HS-5 (cell line): ENCODE data around the gene TNS1.

ENCODE experiments used
- DNase-seq: peaks from one replicate; pipeline ENCODE4 v3.0.0-alpha.2; 2012; ENCODE audit warnings: low read depth

TNS1 gene

GRCh38 chr2:217897816-217898806 lies 104.7 kb downstream of the TNS1 start:
- no peak for DNase-seq

DNA sequence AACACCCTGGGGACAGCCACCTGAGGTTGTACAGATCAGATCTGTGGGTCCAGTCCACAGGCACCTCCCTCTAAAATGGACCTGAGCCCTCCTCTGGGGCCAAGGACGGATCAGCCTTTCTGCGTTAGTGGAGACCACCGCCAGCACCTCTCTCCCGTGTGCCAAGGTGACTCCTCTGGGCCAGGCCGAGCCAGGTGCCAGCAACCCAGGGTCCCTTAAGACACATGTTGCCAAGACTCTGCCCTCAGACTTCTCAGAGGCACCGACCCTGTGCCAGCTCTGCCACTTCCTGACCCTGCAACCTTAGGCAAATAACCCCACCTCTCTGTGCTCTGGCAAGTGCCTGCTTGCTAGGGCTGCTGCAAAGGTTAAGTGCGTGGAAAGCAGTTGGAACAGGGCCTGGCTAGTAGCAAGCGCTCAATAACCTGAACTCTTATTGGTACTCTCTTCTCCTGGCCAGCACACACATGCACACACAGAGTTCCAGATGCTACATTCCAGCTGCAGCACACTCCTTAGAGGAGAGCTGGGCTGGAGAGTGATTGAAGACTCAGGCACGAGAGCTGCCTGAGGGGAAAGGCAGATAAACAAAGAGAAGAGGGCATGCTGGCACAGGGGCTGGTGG lies 105.6 kb downstream of the TNS1 start:
- no peak for DNase-seq

GRCh38 chr2:217895070-217895635 lies 107.6 kb downstream of the TNS1 start:
- no peak for DNase-seq

- no peak for DNase-seq
Measured at GRCh38 chr2:217893440-217893839, 109.4 kb downstream of the TNS1 start.

DNA sequence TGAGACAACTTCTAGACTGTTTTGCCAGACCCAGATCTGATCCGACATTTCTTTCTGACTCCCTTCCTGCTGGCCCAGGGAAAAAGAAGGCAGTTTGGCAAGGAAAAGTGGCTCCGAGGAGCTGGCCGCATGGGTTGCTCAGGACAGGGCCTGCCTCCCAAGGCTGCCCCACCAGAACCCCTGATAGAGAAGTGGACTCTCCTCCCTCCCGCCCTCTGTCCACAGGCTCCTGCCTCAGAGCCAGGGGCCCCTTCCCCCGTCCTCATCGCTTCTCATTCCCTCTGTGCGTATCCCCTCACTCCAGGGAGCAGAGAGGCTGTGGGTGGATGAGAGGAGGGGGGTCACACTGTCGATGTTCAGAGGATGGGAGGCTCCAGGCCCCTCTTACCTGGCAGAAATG lies 110.2 kb downstream of the TNS1 start:
- DNase-seq, result no peak

GRCh38 chr2:217890445-217890844 lies 112.3 kb downstream of the TNS1 start:
- peak; percentile 29 for DNase-seq

DNA sequence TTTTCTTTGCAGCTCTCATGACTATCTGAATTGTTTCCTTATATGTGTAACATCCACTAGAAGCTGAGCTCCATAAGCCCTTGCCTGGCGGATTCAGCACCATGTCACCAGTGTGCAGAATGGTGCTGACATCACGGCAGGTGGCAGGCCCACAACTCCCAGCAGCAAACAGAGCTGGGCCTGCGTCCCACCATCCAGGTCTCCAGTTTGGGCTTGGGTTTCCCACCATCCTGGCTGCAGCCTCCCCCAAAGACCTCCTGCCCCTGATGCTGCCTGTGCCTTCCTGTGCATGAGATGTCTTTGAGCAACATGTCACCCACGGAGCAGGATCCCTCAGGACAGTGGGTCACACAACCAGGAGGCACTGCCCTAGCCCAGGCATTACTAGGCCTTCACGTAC lies 113.1 kb downstream of the TNS1 start:
- no peak for DNase-seq

DNA sequence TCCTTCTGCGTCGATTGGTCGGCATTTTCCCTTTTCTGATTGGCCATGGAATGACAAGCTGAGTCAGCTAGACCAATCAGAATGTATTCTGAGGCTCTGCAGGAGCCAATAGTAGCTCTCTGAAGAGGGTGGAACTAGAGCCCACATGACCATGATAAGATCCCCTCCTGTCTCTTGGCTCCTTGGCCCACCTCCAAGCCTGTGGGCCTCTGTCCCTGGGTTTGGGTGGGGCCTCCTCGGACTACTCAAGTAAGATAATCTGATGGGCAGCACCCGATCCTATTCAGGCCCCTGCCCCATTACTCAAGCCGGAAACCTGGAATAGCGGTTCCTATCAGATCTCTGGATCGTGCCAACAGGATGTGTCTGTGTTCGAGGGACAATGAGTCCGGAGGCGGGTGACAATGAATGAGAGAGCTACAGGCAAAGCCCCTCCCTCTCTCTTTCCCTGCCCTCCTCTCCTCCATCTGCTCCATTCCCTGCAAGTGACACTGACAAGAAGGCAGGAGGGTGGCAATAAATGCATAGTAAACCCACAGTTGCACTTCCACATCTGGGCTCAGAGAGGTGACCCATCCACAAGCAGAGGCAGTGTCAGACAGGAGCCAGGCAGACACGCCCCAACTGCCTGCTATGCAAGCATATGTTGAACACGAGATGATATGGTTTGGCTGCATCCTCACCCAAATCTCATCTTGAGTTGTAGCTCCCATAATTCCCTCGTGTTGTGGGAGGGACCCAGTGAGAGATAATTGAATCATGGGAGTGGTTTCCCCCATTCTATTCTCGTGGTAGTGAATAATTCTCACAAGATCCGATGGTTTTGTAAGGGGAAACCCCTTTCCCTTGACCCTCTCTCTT lies 114.7 kb downstream of the TNS1 start:
- DNase-seq, result no peak

- DNase-seq, result no peak
Measured at GRCh38 chr2:217886720-217887309, 116.0 kb downstream of the TNS1 start.

GRCh38 chr2:217886091-217886490 lies 116.7 kb downstream of the TNS1 start:
- no peak for DNase-seq

DNA sequence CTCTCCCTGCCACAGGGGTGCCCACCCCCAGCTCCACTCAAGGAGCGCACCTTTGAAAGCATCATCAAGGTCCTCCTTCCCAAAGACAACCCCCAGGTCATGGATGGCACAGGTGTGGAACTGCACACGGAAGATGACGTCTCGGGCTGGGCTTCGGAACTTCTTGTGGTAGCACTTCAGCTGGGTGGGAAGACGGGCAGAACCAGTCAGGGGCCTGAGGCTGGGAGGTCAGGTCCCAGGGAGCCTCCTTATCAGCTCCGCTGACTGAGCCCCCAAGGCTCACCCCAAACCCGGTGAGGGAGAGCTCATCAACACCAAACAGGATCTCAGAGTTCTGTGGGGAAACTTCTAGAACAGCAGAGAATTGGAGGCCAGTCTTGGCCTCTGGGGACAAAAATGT lies 117.8 kb downstream of the TNS1 start:
- no peak for DNase-seq

DNA sequence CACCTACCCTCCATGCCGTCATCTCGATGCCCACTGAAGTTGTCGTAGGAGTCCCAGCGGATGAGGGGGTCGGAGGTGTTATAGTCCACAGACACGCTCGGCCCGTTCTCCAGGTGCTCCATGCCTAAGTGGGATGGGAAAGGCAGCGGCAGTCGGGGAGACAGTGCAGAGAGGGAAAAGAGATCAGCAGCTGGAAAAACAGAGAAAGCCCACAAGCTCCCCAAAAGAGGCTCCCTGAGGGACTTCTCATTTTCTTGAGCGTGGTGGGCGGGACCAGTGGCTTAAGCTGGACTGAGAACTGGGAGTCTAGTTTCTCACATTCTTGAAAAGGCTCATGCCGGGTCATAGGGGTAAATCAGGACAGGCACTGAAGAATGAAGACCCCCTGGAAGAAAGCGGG lies 121.9 kb downstream of the TNS1 start:
- no peak for DNase-seq

GRCh38 chr2:217880287-217880889 lies 122.4 kb downstream of the TNS1 start:
- no peak for DNase-seq

GRCh38 chr2:217878915-217879590 lies 123.7 kb downstream of the TNS1 start:
- DNase-seq, result no peak

GRCh38 chr2:217877866-217878265 lies 124.9 kb downstream of the TNS1 start:
- no peak for DNase-seq

- no peak for DNase-seq
Measured at GRCh38 chr2:217876253-217876570, 126.6 kb downstream of the TNS1 start.

GRCh38 chr2:217875556-217876252 lies 127.1 kb downstream of the TNS1 start:
- DNase-seq, result no peak

DNA sequence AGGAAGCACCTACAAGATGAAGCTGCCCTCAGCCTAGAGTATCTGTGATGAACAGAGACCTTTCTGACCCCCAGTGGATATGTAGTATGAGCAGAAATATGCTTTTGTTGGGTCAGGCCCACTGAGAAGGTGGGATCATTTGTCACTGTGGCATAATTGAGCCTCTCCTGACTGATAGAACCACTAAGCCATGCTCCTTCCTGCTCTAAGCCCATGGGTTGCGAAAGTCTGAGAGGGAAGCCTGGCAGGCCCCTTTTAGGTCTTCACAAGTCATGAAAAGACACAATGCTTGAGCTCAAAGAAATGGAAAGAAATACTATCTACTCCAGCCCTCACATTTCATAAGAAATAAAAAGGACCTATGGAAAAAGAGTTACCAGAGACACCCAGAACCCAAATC lies 127.7 kb downstream of the TNS1 start:
- DNase-seq, result no peak

- no peak for DNase-seq
Measured at GRCh38 chr2:217873371-217873770, 129.4 kb downstream of the TNS1 start.

- no peak for DNase-seq
Measured at GRCh38 chr2:217872319-217872718, 130.5 kb downstream of the TNS1 start.
